GM12891 (cell line): ENCODE results near the gene MRPL55.

Experiments used
- POLR2A ChIP-seq: IDR thresholded peaks from 2 replicates; pipeline ENCODE4 v1.6.1; 2011; ENCODE audit warnings: low read depth, low read length, control low read depth
- POLR2AphosphoS5 ChIP-seq: IDR thresholded peaks from 2 replicates; pipeline ENCODE4 v1.6.1; 2011; ENCODE audit warnings: low read depth, low read length, control low read depth
- POU2F2 ChIP-seq: IDR thresholded peaks from 2 replicates; pipeline ENCODE4 v1.6.1; 2011; ENCODE audit warnings: low read depth, mild to moderate bottlenecking, control low read depth, low read length, moderate library complexity
- SPI1 ChIP-seq: IDR thresholded peaks from 2 replicates; pipeline ENCODE4 v1.6.1; 2011; ENCODE audit warnings: low read depth, low read length, control low read depth
- TAF1 ChIP-seq: IDR thresholded peaks from 2 replicates; pipeline ENCODE4 v1.6.1; 2011; ENCODE audit warnings: low read depth, low read length, control low read depth

- TF ChIP-seq POLR2A (no peak), TAF1 (no peak), POLR2AphosphoS5 (no peak), POU2F2 (no peak), SPI1 (no peak)
These were observed 38.1 kb upstream of the MRPL55 start for GRCh38 chr1:228147151-228147693.
